Sigmoid colon (tissue), 7 donors: ENCODE data around the gene METTL13. TPM values are rescaled to one million over a fixed set of nuclear protein-coding genes. Genes with fewer than 3 reads are reported as not detected.

ENCODE experiments used
- DNase-seq: peaks from one replicate; pipeline ENCODE4 v3.0.0-alpha.2; 2019
- H3K27ac ChIP-seq, 4 donors: fragments of 200-600 bp; sonication (generic); one replicate each; pipeline ENCODE4 v1.5.1; 2016 to 2019; ENCODE audit warnings: mild to moderate bottlenecking in 1 of 4
- H3K27me3 ChIP-seq, 3 donors: fragments of 200-600 bp; sonication (generic); one replicate each; pipeline ENCODE4 v1.5.1; 2019; ENCODE audit warnings: mild to moderate bottlenecking in 1 of 3
- H3K36me3 ChIP-seq, 4 donors: fragments of 200-600 bp; sonication (generic); one replicate each; pipeline ENCODE4 v1.5.1; 2016 to 2019
- H3K4me1 ChIP-seq, 4 donors: fragments of 200-600 bp; sonication (generic); one replicate each; pipeline ENCODE4 v1.5.1; 2017 to 2019
- H3K4me3 ChIP-seq, 4 donors: fragments of 200-600 bp; sonication (generic); one replicate each; pipeline ENCODE4 v1.5.1; 2017 to 2019; ENCODE audit warnings: mild to moderate bottlenecking in 2 of 4, moderate library complexity in 1 of 4
- H3K9me3 ChIP-seq, 4 donors: fragments of 200-600 bp in 3 of 4; sonication (generic) in 3 of 4; one replicate each; pipeline versions ENCODE4 v1.5.1 to v1.6.1; 2013 to 2019
- EP300 ChIP-seq, 4 donors: sonication (generic); formaldehyde crosslinking; IDR thresholded peaks; one replicate each; pipeline ENCODE4 v1.6.1; 2017; ENCODE audit warnings: antibody characterized with exemption in 4 of 4
- POLR2A ChIP-seq, 2 donors: fragments of 450-650 bp; IDR thresholded peaks; one replicate each; pipeline ENCODE4 v1.6.1; 2016; ENCODE audit warnings: antibody characterized with exemption in 2 of 2, mild to moderate bottlenecking in 2 of 2, moderate library complexity in 2 of 2
- POLR2AphosphoS5 ChIP-seq, 4 donors: sonication (generic); formaldehyde crosslinking; IDR thresholded peaks; one replicate each; pipeline ENCODE4 v1.6.1; 2017; ENCODE audit warnings: antibody characterized with exemption in 4 of 4
- WGBS, 2 donors: extraction: QIAGEN DNeasy Blood & Tissue Kit; methylation state at CpG; one replicate each; pipeline ENCODE4 v1.1.7; 2013; 5-methylcytosine and 5-hydroxymethylcytosine counted together
- intact Hi-C: fragments of 100-400 bp; cut with DNase I; formaldehyde crosslinking; loops from one replicate; pipeline ENCODE4 v1.15.1; 2023
- polyA plus RNA-seq, 3 donors: library from polyadenylated mRNA; stranded (reverse); fragments of 200-250 nt; gene quantifications; one replicate each; pipeline ENCODE4 v1.2.3, GENCODE V29; 2013
- total RNA-seq, 4 donors: library from RNA; depleted of rRNA; stranded (reverse); fragments of >200 nt; gene quantifications; one replicate each; pipeline ENCODE4 v1.1.0, GENCODE V29; 2016
- TF ChIP-seq, protein P1 (sequence below), 4 experiments: fragments of 450-650 bp in 3 of 4; fragments of 200-600 bp in 1 of 4; IDR thresholded peaks; one replicate each; pipeline ENCODE4 v1.5.1; 2016 to 2019; ENCODE audit warnings: antibody characterized with exemption in 4 of 4, mild to moderate bottlenecking in 3 of 4, moderate library complexity in 2 of 4
- donor health status: healthy with polysubstance abuse.
- donor health status: Bipolar disorder and iron deficiency.
- donor health status: healthy.

METTL13 gene
- total and polyA plus RNA-seq, 7 donors = 8.4 to 29.3 (median 16.1) TPM

DNA sequence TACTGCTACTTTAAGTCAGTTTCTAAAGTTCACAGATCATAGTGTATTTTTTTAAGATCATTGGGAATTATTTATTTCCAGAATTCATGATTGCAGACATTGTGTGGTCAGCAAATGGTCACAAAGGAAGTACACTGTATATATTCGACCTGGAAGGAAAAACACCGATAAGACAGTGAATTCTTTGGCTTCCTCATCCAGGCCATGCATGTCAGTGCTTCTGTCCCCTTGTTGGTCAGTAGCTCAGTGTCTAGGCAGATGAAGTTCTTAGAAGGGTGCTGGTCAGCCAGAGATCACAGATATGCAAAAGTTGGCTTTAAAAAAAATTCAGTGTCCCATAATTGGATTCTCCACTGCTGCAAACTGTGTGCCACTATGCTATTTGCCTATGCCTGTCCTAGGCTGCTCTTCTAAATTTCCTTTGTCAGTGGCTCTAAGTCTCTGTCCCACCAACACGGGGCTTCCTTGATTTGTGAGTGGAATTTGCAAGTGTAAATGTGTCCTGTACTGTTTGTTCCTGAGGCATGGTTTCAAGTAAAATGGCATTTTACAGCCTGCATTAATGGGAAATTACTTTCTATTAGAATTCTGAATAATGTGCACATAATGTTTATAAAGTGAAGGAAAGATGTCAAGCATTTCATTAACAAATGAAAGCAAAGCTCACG lies 27.6 kb upstream of the METTL13 start:
- intact Hi-C loops = no loop called here
- WGBS, 2 donors = 69 to 70% methylated on average over 4 of the region's 4 CpGs
- DNase-seq = no peak
- Histone ChIP-seq H3K4me3 (no peak overlapping the region), H3K36me3 (no peaks in the 10 kb centered on the region), H3K27me3 (no peaks in the 10 kb centered on the region), H3K4me1 (no peaks in the 10 kb centered on the region), H3K27ac (peak overlapping the region in 1 of 4 donors; percentile 36), H3K9me3 (no peaks in the 10 kb centered on the region)
- no peak for TF ChIP-seq POLR2A (IDR thresholded peaks at IDR 0.05)
- TF ChIP-seq POLR2AphosphoS5 (IDR thresholded peaks at IDR 0.05) = no peak
- TF ChIP-seq EP300 (IDR thresholded peaks at IDR 0.05) = no peak
- TF ChIP-seq, protein P1, sequence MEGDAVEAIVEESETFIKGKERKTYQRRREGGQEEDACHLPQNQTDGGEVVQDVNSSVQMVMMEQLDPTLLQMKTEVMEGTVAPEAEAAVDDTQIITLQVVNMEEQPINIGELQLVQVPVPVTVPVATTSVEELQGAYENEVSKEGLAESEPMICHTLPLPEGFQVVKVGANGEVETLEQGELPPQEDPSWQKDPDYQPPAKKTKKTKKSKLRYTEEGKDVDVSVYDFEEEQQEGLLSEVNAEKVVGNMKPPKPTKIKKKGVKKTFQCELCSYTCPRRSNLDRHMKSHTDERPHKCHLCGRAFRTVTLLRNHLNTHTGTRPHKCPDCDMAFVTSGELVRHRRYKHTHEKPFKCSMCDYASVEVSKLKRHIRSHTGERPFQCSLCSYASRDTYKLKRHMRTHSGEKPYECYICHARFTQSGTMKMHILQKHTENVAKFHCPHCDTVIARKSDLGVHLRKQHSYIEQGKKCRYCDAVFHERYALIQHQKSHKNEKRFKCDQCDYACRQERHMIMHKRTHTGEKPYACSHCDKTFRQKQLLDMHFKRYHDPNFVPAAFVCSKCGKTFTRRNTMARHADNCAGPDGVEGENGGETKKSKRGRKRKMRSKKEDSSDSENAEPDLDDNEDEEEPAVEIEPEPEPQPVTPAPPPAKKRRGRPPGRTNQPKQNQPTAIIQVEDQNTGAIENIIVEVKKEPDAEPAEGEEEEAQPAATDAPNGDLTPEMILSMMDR (IDR thresholded peaks at IDR 0.05) = no peak

DNA sequence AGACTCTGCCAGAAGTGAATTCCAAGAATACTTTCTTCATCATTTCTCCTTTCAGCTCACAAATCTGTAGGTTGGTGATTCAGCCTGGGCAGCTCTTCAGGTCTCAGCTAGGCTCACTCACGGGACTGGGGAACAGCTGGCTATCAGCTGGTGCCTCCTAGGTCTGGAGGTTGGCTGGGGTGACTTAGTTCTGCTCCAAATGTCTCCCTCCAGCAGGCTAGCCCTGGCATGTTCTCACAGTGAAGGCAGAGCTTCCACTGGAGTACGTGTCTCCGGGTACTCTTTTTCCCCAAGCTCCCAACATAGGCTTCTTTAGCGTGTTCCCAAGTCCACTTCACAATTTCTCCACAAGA lies 27.1 kb upstream of the METTL13 start:
- peak overlapping the region in 1 of 4 donors; percentile 36 for H3K27ac ChIP-seq
- H3K36me3 ChIP-seq = no peaks in the 10 kb centered on the region
- no peak overlapping the region for H3K4me3 ChIP-seq
- TF ChIP-seq POLR2AphosphoS5 (IDR thresholded peaks at IDR 0.05) (no peak), POLR2A (IDR thresholded peaks at IDR 0.05) (no peak), EP300 (IDR thresholded peaks at IDR 0.05) (no peak)
- TF ChIP-seq, protein P1 (IDR thresholded peaks at IDR 0.05) = no peak
- 80 to 81% methylated on average over 4 of the region's 4 CpGs for WGBS, 2 donors
- no peaks in the 10 kb centered on the region for H3K9me3 ChIP-seq
- DNase-seq = no peak
- no peaks in the 10 kb centered on the region for H3K4me1 ChIP-seq
- H3K27me3 ChIP-seq = no peaks in the 10 kb centered on the region
- intact Hi-C loops = no loop called here

DNA sequence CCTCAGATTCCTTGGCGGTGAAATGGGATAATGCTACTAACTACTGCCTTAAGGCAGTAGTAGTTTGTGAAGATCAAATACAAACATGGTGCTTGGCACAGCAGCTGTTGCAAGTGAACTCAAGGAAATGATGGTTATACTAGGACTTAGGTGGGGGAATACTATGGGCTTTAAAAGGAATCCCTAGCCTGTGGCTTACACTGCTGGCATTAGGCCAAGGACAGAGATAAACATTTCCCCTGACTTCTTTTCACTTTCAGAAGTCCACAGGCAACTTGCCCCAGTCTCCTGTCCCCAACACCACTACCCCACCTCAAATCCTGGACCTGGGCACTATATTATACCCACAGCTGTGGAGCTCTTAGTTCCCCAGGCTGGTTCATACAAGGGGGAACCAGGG lies 26.5 kb upstream of the METTL13 start:
- WGBS, 2 donors = 99 to 100% methylated on average over 1 of the region's 1 CpG
- H3K27ac ChIP-seq = peak overlapping the region in 1 of 4 donors; percentile 36

GRCh38 chr1:171756856-171757255 lies 24.6 kb upstream of the METTL13 start:
- TF ChIP-seq EP300 (IDR thresholded peaks at IDR 0.05) (no peak), POLR2AphosphoS5 (IDR thresholded peaks at IDR 0.05) (no peak), POLR2A (IDR thresholded peaks at IDR 0.05) (no peak)
- TF ChIP-seq, protein P1 (IDR thresholded peaks at IDR 0.05) = no peak
- no peaks in the 10 kb centered on the region for H3K4me1 ChIP-seq
- intact Hi-C loops = no loop called here
- H3K27ac ChIP-seq = no peak overlapping the region
- H3K4me3 ChIP-seq = no peak overlapping the region
- H3K27me3 ChIP-seq = no peaks in the 10 kb centered on the region
- DNase-seq = no peak
- H3K36me3 ChIP-seq = no peaks in the 10 kb centered on the region
- no peaks in the 10 kb centered on the region for H3K9me3 ChIP-seq
- WGBS, 2 donors = 79 to 88% methylated on average over 4 of the region's 4 CpGs

More for the DNA sequence above, 26.5 kb upstream of the METTL13 start:
- intact Hi-C loops = no loop called here
- H3K9me3 ChIP-seq = no peaks in the 10 kb centered on the region
- TF ChIP-seq, protein P1 (IDR thresholded peaks at IDR 0.05) = no peak
- TF ChIP-seq POLR2AphosphoS5 (IDR thresholded peaks at IDR 0.05) = no peak
- no peak for TF ChIP-seq EP300 (IDR thresholded peaks at IDR 0.05)
- TF ChIP-seq POLR2A (IDR thresholded peaks at IDR 0.05) = no peak
- DNase-seq = no peak
- no peak overlapping the region for H3K4me3 ChIP-seq
- H3K36me3 ChIP-seq = no peaks in the 10 kb centered on the region
- no peaks in the 10 kb centered on the region for H3K27me3 ChIP-seq
- H3K4me1 ChIP-seq = no peaks in the 10 kb centered on the region

DNA sequence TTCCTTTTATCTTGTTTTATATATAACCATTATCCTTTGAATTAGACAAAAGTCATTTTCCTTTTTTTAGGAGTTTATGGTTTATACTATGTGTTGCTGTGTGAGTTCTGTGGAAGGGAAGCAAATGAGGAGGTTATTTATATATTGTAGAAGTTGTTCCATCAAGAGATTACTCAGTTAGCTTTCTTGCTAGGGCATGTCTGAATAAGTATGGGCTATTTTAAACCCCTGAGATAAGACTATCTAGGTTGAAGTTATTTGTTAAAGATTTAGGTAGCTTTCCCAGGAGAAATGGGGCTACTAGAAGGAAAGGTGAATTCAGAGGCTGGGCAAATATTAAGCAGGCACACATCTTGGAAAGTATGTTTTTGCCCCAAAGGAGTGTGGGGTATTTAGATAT lies 23.4 kb upstream of the METTL13 start:
- no peak for DNase-seq
- H3K9me3 ChIP-seq = no peaks in the 10 kb centered on the region
- no peak overlapping the region for H3K27ac ChIP-seq
- no peaks in the 10 kb centered on the region for H3K36me3 ChIP-seq
- H3K4me3 ChIP-seq = no peak overlapping the region
- no peaks in the 10 kb centered on the region for H3K27me3 ChIP-seq
- no peaks in the 10 kb centered on the region for H3K4me1 ChIP-seq
- intact Hi-C loops = no loop called here
- TF ChIP-seq POLR2AphosphoS5 (IDR thresholded peaks at IDR 0.05) (no peak), POLR2A (IDR thresholded peaks at IDR 0.05) (no peak), EP300 (IDR thresholded peaks at IDR 0.05) (no peak)
- TF ChIP-seq, protein P1 (IDR thresholded peaks at IDR 0.05) = no peak
